ENCODE measurements around the gene GRK5.

DNA sequence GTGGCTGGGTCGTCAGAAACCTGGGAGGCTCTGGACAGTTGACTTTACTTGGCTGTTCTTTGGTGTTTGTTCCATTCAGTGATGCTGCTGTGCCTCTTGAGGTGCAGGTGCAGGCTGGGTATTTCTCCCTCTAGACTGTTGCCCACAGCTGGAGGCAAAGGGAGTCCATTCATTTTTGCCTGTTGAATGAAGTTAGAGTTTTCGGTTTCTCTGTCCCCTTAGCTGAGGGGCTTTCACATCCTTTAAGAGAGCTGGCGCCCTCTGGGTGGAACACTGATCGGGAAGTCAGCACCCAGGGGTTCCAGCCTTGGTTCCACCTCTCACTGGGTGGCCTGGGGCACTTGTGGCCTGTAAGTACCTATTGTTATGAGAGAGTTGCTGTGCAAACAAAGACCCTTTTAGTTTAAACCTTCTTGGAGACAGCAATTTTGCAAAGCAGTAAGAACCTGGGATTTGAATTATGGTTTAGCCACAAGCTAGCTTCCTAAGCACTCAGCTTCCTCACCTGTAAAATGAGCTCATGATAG is 67.2 kb downstream of the GRK5 start:
- no peak for TF ChIP-seq CTCF (IDR thresholded peaks at IDR 0.05)
- TF ChIP-seq POLR2AphosphoS5 (IDR thresholded peaks at IDR 0.05), result no peak
- no peak for TF ChIP-seq EP300 (IDR thresholded peaks at IDR 0.05)
- no peak for TF ChIP-seq POLR2A (IDR thresholded peaks at IDR 0.05)
